ENCODE results near the gene FRMPD1. TPM values are rescaled to one million over a fixed set of nuclear protein-coding genes. Genes with fewer than 3 reads are reported as not detected.
"Not testable (repeated sequence)": the region's sequence is repeated elsewhere in the genome, so short reads cannot be mapped to it uniquely, and the experiment has no call there.

The FRMPD1 gene
- total RNA-seq, 6 experiments from 2014 or later, result 0.10 to 0.74 (median 0.51) TPM

DNA sequence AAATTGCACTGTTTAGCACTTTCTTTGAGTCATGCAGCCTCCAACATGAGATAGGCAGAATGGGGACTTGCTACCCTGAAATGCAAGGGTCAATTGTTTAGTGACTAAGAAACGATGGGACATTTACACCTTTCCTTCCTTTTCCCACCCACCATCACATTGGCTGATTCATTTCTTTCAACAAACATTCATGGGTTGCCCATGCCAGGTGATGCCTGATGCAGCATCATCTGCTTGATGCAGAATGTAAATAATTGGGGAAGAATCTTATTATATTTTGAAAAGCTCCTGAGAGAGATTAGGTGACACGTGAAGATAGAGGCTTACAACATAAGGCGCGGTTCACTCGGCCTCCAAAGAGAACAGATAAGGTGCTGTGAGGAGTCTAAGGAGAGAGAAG lies 98.4 kb downstream of the FRMPD1 start:
- Histone ChIP-seq H3K9me3 (no peaks in the 10 kb centered on the region), H3K27ac (no peak overlapping the region), H3K36me3 (no peaks in the 10 kb centered on the region), H3K27me3 (no peaks in the 10 kb centered on the region), H3K4me3 (no peak overlapping the region), H3K4me1 (peaks cover 0 to under 1% (median 0%) of the 10 kb centered on the region in 4 donors)
- no peak for DNase-seq
- intact Hi-C loops (cut with DNase I), result no loop called here
- 44% methylated on average over 5 of the region's 5 CpGs for WGBS (ENCODE audit: insufficient coverage, low coverage, low lambda C conversion rate, missing lambda C conversion rate)
- ATAC-seq, result no peak
- TF ChIP-seq POLR2A (IDR thresholded peaks at IDR 0.05), result no peak
- TF ChIP-seq CTCF (IDR thresholded peaks at IDR 0.05), result no peak

DNA sequence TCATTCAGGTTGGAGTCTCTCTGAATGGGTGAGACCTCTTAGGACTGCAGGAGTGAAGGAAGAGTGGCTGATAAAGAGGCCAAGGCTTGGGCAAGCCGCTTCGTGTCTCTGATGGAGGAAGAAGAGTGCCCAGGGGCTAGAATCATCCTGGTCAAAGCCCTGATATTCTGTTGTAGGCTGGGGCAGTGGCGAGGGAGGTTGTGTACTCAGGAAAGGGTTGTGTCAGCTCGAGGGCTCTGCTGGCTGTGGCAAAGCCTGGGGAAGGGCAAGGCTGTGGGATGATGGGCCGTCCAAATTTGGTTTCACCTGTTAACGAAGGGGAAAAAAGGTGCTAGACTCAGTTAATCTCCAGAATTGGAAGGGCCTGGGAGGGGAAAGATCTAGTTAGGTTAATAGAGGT lies 100.4 kb downstream of the FRMPD1 start:
- ATAC-seq (no peak), DNase-seq (no peak)
- 66% methylated on average over 5 of the region's 6 CpGs for WGBS (ENCODE audit: insufficient coverage, low coverage, low lambda C conversion rate, missing lambda C conversion rate)
- no peaks in the 10 kb centered on the region for H3K36me3 ChIP-seq
- H3K4me1 ChIP-seq, result peaks cover 0 to 6% (median 0%) of the 10 kb centered on the region in 4 donors
- TF ChIP-seq POLR2A (IDR thresholded peaks at IDR 0.05) (no peak), CTCF (IDR thresholded peaks at IDR 0.05) (no peak)
- no peaks in the 10 kb centered on the region for H3K27me3 ChIP-seq
- H3K9me3 ChIP-seq, result no peaks in the 10 kb centered on the region
- H3K4me3 ChIP-seq, result no peak overlapping the region
- intact Hi-C loops (cut with DNase I), result no loop called here
- no peak overlapping the region for H3K27ac ChIP-seq

DNA sequence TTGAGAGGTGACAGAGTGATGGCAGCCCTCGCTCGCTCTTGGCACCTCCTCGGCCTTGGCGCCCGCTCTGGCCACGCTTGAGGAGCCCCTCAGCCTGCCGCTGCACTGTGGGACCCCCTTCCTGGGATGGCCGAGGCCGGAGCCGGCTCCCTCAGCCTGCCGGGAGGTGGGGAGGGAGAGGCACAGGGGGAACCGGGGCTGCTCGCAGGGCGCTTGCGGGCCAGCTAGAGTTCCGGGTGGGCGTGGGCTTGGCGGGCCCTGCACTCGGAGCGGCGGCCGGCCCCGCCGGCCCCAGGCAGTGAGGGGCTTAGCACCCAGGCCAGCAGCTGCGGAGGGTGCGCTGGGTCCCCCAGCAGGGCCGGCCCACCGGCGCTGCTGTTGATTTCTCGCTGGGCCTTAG lies 101.0 kb downstream of the FRMPD1 start:
- H3K27me3 ChIP-seq; ATAC-seq; DNase-seq; intact Hi-C loops (cut with DNase I); H3K4me3 ChIP-seq; H3K27ac ChIP-seq; H3K4me1 ChIP-seq; H3K9me3 ChIP-seq; H3K36me3 ChIP-seq: not testable (repeated sequence)
- 89% methylated on average over 4 of the region's 30 CpGs for WGBS (ENCODE audit: insufficient coverage, low coverage, low lambda C conversion rate, missing lambda C conversion rate)

GRCh38 chr9:37752112-37752511 lies 101.4 kb downstream of the FRMPD1 start:
- H3K4me3 ChIP-seq; H3K27me3 ChIP-seq; H3K4me1 ChIP-seq; ATAC-seq; DNase-seq; H3K27ac ChIP-seq; intact Hi-C loops (cut with DNase I); H3K9me3 ChIP-seq; H3K36me3 ChIP-seq: not testable (repeated sequence)
- no CpG with 5 or more reads among the region's 13 CpGs for WGBS (ENCODE audit: insufficient coverage, low coverage, low lambda C conversion rate, missing lambda C conversion rate)

DNA sequence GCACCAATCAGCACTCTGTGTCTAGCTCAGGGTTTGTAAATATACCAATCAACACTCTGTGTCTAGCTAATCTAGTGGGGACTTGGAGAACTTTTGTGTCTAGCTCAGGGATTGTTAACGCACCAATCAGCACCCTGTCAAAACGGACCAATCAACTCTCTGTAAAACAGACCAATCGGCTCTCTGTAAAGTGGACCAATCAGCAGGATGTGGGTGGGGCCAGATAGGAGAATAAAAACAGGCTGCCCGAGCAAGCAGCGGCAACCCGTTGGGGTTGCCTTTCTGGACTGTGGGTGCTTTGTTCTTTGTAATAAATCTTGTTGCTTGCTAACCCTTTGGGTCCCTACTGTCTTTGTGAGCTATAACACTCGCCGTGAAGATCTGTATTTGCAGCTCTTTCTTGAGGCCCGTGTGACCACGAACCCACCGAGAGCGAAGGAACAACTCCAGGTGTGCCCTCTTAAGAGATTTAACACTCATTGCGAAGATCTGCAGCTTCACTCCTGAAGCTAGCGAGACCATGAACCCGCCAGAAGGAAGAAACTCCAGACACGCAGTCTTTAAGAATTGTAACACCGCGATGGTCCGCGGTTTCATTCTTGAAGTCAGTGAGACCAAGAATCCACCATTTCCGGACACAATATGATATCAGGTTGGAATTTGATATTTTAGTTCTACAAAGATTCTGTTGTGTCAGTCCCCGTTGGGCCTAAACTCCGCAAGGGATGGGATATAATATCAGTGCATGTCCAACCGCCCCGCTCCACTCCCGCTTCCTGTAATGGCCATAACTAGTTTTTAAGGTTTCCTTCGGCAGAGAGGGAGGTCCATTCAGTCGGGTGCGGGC lies 102.1 kb downstream of the FRMPD1 start:
- H3K4me3 ChIP-seq, result peak overlapping the region; percentile 71 to 91 (median 87)
- TF ChIP-seq CTCF (IDR thresholded peaks at IDR 0.05) (no peak), POLR2A (IDR thresholded peaks at IDR 0.05) (no peak)
- peaks cover 0 to 6% (median 0%) of the 10 kb centered on the region in 4 donors for H3K4me1 ChIP-seq
- DNase-seq (no peak), ATAC-seq (no peak)
- intact Hi-C loops (cut with DNase I), result no loop called here
- H3K36me3 ChIP-seq, result no peaks in the 10 kb centered on the region
- H3K9me3 ChIP-seq, result no peaks in the 10 kb centered on the region
- no peaks in the 10 kb centered on the region for H3K27me3 ChIP-seq
- H3K27ac ChIP-seq, result peak overlapping the region in 2 of 3 donors; percentile 57 to 83
- 85% methylated on average over 19 of the region's 29 CpGs for WGBS (ENCODE audit: insufficient coverage, low coverage, low lambda C conversion rate, missing lambda C conversion rate)

Data from right lobe of liver (tissue), 6 donors.